Measurements from ENCODE around the gene SRRM5.

DNA sequence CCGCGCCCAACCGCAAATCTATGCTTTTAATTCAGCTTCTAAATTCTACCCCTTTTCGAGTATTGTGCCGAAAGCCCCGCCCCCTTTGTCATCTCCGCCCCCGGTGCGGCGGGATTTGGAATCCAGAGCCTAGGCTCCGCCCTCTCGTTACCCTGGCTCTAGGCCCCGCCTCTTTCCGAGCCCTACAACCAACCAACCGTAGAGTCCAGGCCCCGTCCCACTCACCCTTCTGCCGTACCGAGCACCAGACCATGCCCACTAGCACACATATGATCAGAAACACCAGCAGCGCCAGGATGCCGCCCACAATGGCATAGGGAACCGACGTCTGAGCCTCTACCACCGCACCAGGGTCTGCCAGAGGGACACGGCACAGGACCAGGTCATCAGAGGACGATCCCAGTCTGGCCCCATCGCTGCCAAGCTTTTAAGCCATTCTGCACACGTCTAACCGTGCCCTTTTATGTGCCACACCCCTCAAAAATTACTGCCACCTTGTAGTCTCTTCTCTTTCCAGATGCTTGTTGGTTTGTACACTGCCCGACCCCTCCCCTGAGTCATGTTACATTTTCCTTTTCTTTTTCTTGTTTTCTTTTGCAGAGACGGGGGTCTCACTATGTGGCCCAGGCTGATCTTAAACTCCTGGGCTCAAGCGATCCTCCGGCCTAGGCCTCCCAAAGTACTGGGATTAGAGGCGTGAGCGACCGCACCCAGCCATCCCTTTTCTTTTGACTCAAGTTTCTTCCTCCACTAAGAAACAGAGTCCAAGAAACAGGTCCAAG is 12.2 kb downstream of the SRRM5 start:
- TF ChIP-seq, protein P1, sequence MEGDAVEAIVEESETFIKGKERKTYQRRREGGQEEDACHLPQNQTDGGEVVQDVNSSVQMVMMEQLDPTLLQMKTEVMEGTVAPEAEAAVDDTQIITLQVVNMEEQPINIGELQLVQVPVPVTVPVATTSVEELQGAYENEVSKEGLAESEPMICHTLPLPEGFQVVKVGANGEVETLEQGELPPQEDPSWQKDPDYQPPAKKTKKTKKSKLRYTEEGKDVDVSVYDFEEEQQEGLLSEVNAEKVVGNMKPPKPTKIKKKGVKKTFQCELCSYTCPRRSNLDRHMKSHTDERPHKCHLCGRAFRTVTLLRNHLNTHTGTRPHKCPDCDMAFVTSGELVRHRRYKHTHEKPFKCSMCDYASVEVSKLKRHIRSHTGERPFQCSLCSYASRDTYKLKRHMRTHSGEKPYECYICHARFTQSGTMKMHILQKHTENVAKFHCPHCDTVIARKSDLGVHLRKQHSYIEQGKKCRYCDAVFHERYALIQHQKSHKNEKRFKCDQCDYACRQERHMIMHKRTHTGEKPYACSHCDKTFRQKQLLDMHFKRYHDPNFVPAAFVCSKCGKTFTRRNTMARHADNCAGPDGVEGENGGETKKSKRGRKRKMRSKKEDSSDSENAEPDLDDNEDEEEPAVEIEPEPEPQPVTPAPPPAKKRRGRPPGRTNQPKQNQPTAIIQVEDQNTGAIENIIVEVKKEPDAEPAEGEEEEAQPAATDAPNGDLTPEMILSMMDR (IDR thresholded peaks at IDR 0.05) = no peak
- no peak for TF ChIP-seq POLR2A (IDR thresholded peaks at IDR 0.05)

All from esophagus squamous epithelium (tissue), 4 donors.